ENCODE measurements around the gene ETV6. TPM values are rescaled to one million over a fixed set of nuclear protein-coding genes. Genes with fewer than 3 reads are reported as not detected.

ETV6 gene
- total RNA-seq, 1 donor from 2014 or later: 14.7 TPM

DNA sequence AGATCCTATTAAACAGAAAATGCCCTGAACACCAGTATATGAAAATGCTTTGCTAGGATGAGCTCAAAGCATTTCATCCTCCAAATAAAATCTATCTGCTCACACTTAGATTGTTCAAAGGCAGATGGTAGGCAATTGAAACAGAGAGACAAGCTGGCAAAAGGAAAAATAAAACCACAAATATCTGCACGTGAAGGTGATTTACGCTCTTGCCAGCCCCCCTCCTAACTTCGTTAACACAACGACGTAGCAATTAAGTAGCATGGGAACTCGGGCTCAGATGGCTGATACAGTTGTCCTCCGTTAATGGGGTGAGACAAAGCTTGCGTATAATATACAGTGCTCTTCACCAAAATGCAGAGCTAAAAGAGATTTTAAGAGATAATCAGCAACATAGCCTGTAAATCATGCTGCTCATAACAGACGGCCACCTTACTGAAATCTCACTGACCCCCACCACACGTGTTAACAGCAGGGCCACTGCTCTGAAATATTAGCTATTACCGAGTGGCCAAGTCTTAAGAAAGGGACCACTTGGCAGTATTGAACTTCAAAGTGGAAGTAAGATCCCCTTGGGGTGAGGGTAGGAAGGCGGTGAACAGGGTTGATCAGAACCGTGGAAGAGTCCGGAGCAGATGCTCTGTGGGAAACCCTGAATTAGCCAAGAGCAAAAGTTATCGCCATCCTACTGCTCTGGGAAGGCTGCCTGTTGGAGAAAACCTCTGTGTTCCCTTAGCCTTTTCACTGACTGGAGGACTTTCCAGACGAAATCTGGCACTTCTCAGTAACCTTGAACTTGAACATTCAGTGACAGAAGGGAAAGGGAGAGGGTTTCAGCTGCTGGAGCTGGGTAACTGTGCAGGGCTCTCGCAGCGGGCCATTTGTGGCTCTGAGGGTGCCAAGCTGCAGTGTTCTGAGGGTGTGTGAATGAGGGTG lies 23.1 kb downstream of the ETV6 start:
- Histone ChIP-seq H3K9me3 (no peaks in the 10 kb centered on the region), H3K4me1 (peaks cover 38% of the 10 kb centered on the region), H3K36me3 (no peaks in the 10 kb centered on the region), H3K27ac (no peak overlapping the region), H3K27me3 (no peaks in the 10 kb centered on the region), H3K4me3 (no peak overlapping the region)
- TF ChIP-seq POLR2A (IDR thresholded peaks at IDR 0.05) (no peak), POLR2AphosphoS5 (IDR thresholded peaks at IDR 0.05; ENCODE audit: insufficient read depth in 1 of 2, low read depth in 1 of 2) (no peak)
- TF ChIP-seq, protein P1, sequence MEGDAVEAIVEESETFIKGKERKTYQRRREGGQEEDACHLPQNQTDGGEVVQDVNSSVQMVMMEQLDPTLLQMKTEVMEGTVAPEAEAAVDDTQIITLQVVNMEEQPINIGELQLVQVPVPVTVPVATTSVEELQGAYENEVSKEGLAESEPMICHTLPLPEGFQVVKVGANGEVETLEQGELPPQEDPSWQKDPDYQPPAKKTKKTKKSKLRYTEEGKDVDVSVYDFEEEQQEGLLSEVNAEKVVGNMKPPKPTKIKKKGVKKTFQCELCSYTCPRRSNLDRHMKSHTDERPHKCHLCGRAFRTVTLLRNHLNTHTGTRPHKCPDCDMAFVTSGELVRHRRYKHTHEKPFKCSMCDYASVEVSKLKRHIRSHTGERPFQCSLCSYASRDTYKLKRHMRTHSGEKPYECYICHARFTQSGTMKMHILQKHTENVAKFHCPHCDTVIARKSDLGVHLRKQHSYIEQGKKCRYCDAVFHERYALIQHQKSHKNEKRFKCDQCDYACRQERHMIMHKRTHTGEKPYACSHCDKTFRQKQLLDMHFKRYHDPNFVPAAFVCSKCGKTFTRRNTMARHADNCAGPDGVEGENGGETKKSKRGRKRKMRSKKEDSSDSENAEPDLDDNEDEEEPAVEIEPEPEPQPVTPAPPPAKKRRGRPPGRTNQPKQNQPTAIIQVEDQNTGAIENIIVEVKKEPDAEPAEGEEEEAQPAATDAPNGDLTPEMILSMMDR (IDR thresholded peaks at IDR 0.05): no peak
- DNase-seq (ENCODE audit: extremely low spot score in 2 of 2): no peak
- intact Hi-C loops (cut with DNase I): no loop called here

DNA sequence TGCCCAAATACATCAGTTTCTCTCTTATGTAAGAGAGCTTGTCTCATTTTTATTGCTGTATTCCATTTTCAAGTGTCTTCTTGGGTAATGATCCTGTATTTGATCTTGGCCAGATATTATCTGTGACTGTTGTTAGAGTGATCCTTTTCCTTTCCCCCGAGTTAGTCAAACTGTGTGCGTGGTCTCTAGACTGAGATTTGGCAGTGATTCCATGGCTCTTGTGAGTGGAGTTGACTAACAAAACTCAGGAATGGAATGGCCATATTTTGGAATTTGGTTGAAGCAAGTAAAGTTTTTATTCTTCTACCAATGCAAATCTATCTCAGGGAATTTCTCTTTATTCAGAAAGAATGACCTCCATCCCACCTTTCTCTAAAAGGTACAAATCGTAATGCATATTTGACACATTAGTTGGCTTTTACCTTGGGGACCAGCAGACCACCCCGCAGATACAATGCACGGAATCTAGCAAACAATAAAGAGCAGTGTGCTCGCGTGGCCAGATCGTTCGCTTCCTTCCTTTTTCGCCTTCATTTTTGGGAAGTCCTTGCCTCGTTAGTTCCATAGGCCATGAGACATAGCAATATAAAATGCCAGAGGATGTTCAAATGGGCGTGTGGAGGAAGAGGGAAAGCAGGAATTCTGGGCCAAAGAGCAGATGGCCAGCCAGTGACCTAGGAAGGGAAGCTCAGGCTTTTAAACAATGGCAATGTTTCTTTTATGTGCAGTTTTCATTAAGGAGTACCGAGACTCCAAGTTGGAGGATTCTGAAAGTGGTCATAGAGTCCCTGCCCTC lies 24.4 kb downstream of the ETV6 start:
- Histone ChIP-seq H3K36me3 (no peaks in the 10 kb centered on the region), H3K9me3 (no peaks in the 10 kb centered on the region), H3K27me3 (no peaks in the 10 kb centered on the region), H3K4me3 (no peak overlapping the region), H3K27ac (no peak overlapping the region), H3K4me1 (peaks cover 38% of the 10 kb centered on the region)
- intact Hi-C loops (cut with DNase I): no loop called here
- TF ChIP-seq POLR2A (IDR thresholded peaks at IDR 0.05) (no peak), POLR2AphosphoS5 (IDR thresholded peaks at IDR 0.05; ENCODE audit: insufficient read depth in 1 of 2, low read depth in 1 of 2) (no peak)
- TF ChIP-seq, protein P1 (IDR thresholded peaks at IDR 0.05): no peak
- DNase-seq (ENCODE audit: extremely low spot score in 2 of 2): no peak

DNA sequence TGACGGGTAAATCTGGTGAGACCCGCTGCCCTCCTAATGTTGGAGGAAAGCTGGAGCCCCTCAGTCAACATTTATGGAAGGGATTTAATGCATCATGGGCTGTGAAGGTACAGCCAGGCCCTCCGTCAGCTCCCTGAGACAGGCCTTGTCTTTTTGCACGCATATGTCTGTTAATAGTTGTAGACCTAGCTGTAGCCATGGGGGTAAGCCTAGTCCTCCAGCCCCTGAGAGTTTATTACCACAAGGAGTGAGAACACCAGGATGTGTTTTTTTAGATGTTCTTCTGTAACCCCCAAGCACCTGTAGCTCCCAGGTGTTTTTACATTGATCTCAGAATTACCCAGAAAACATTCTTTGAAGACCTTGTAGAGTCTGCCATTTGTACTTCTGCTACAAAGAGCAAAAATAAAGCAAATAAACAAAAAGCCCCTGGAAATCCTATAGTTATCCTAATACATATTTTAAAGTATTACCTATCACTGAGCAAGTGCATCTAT lies 25.5 kb downstream of the ETV6 start:
- intact Hi-C loops (cut with DNase I): no loop called here
- DNase-seq (ENCODE audit: extremely low spot score in 2 of 2): no peak

DNA sequence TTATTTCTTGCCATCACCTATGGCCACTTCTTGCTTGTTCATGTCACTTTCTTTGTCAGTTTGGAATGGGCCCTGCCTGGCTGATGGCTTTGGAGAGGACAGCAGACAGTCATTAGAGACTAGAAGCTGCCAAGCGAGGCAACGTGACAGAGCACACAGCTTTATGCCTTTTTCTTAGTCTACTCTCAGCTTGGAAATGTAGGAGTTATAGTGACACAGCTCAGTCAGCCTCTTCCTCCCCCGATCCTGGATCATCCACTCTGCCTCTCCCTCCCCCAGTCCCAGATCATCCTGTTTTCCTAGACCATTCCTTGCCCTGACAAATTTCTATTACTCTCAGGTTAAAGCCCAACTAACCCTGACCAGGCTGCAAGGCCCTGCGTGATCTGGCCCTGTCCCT lies 26.6 kb downstream of the ETV6 start:
- no peaks in the 10 kb centered on the region for H3K36me3 ChIP-seq
- no peaks in the 10 kb centered on the region for H3K27me3 ChIP-seq
- intact Hi-C loops (cut with DNase I): no loop called here
- no peak overlapping the region for H3K4me3 ChIP-seq
- TF ChIP-seq POLR2AphosphoS5 (IDR thresholded peaks at IDR 0.05; ENCODE audit: insufficient read depth in 1 of 2, low read depth in 1 of 2): no peak
- no peak for TF ChIP-seq POLR2A (IDR thresholded peaks at IDR 0.05)
- TF ChIP-seq, protein P1 (IDR thresholded peaks at IDR 0.05): no peak
- no peak overlapping the region for H3K27ac ChIP-seq
- DNase-seq (ENCODE audit: extremely low spot score in 2 of 2): no peak
- no peaks in the 10 kb centered on the region for H3K9me3 ChIP-seq
- peaks cover 29% of the 10 kb centered on the region for H3K4me1 ChIP-seq

More for the DNA sequence above, 25.5 kb downstream of the ETV6 start:
- Histone ChIP-seq H3K4me1 (peaks cover 37% of the 10 kb centered on the region), H3K9me3 (no peaks in the 10 kb centered on the region), H3K27me3 (no peaks in the 10 kb centered on the region), H3K4me3 (no peak overlapping the region), H3K36me3 (no peaks in the 10 kb centered on the region), H3K27ac (no peak overlapping the region)
- TF ChIP-seq, protein P1 (IDR thresholded peaks at IDR 0.05): no peak
- no peak for TF ChIP-seq POLR2A (IDR thresholded peaks at IDR 0.05)
- TF ChIP-seq POLR2AphosphoS5 (IDR thresholded peaks at IDR 0.05; ENCODE audit: insufficient read depth in 1 of 2, low read depth in 1 of 2): no peak

Measured in vagina (tissue), 2 donors.